ENCODE results near the gene HDAC4.

The HDAC4 gene

DNA sequence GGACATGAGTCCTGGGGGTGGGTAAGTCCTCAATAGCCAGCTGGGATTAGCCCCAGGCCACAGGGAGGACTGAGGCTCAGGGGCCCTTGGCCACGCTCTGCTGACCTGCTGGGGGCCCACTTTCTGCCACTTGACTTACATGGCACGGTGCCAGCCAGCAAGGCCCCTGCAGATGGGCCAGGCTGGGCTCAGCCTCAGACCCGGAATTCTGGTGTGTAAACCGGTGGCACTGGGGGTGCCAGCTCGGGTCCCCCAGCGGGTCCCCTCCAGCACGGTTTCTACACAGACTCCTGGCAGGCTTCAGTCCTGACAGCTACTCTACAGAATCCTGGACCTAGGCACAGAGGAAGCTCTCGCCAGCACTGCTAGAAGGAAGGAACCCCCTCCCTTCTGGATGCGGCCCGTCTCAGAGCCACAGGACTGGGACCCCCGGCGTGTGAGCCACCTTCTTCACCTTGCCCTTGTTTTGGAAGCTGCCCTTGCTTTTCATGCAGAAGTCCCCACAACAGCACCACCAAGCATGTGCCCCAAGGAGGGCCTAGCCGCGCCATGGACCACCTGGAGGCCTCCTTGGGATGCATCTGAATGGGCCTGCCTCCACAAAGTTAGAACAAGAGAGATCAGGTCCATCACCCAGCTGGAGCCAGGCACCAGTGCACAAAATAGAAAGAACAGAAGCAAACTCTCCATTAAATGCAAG is 8.0 kb downstream of the HDAC4 start:
- Histone ChIP-seq H3K4me2 (ENCODE audit: low read depth, low read length) (no peak overlapping the region), H3K27me3 (replicated peaks; ENCODE audit: insufficient read depth, low read length) (no peaks in the 10 kb centered on the region), H3K36me3 (replicated peaks; ENCODE audit: insufficient read depth, low read length) (no peaks in the 10 kb centered on the region), H2AFZ (ENCODE audit: low read length) (no peak overlapping the region), H3K9ac (ENCODE audit: low read length) (no peak overlapping the region), H3K9me2 (replicated peaks; ENCODE audit: insufficient read depth, low read length) (no peaks in the 10 kb centered on the region), H4K20me1 (ENCODE audit: insufficient read depth, low read length) (no peaks in the 10 kb centered on the region), H3K9me3 (replicated peaks; ENCODE audit: insufficient read depth, low read length) (no peaks in the 10 kb centered on the region), H3K4me3 (ENCODE audit: low read length) (no peak overlapping the region), H3K27ac (ENCODE audit: low read length) (no peak overlapping the region), H3K79me2 (ENCODE audit: low read length) (peaks cover 83% of the 10 kb centered on the region), H3F3A (ENCODE audit: insufficient read depth, low read length) (no peaks in the 10 kb centered on the region), H3K4me1 (ENCODE audit: low read length) (no peaks in the 10 kb centered on the region)
- DNase-seq = no peak
- TF ChIP-seq EZH2phosphoT487 (IDR thresholded peaks at IDR 0.05; ENCODE audit: low read length) (no peak), EZH2 (optimal IDR thresholded peaks at IDR 0.05; ENCODE audit: low read depth, low read length) (no peak), CTCF (IDR thresholded peaks at IDR 0.05; ENCODE audit: low read length) (no peak)

DNA sequence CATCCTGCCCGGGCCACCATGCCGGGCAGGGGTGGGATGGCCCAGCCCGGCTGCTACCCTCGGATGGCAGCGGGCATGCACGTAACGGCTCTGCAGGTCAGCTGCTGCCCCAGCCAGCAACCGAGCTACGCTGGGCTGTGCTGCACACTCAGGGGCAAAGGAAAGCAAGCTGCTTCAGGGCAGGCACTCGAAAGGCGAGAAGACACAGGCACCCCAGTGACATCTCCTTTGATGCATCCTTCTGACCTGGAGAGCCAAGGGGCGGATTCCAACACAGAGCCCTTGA is 8.8 kb downstream of the HDAC4 start:
- H3K9me3 ChIP-seq (replicated peaks; ENCODE audit: insufficient read depth, low read length) = no peaks in the 10 kb centered on the region
- H3K36me3 ChIP-seq (replicated peaks; ENCODE audit: insufficient read depth, low read length) = no peaks in the 10 kb centered on the region
- no peaks in the 10 kb centered on the region for H3F3A ChIP-seq (ENCODE audit: insufficient read depth, low read length)
- H4K20me1 ChIP-seq (ENCODE audit: insufficient read depth, low read length) = no peaks in the 10 kb centered on the region
- no peak overlapping the region for H3K9ac ChIP-seq (ENCODE audit: low read length)
- H3K27me3 ChIP-seq (replicated peaks; ENCODE audit: insufficient read depth, low read length) = no peaks in the 10 kb centered on the region
- no peaks in the 10 kb centered on the region for H3K4me1 ChIP-seq (ENCODE audit: low read length)
- H3K4me3 ChIP-seq (ENCODE audit: low read length) = no peak overlapping the region
- peaks cover 76% of the 10 kb centered on the region for H3K79me2 ChIP-seq (ENCODE audit: low read length)
- H3K27ac ChIP-seq (ENCODE audit: low read length) = no peak overlapping the region
- no peak for DNase-seq
- no peaks in the 10 kb centered on the region for H3K9me2 ChIP-seq (replicated peaks; ENCODE audit: insufficient read depth, low read length)
- H2AFZ ChIP-seq (ENCODE audit: low read length) = no peak overlapping the region
- no peak overlapping the region for H3K4me2 ChIP-seq (ENCODE audit: low read depth, low read length)
- TF ChIP-seq CTCF (IDR thresholded peaks at IDR 0.05; ENCODE audit: low read length) (no peak), EZH2phosphoT487 (IDR thresholded peaks at IDR 0.05; ENCODE audit: low read length) (no peak), EZH2 (optimal IDR thresholded peaks at IDR 0.05; ENCODE audit: low read depth, low read length) (no peak)

- no peak for DNase-seq
- Histone ChIP-seq H2AFZ (ENCODE audit: low read length) (no peak overlapping the region), H4K20me1 (ENCODE audit: insufficient read depth, low read length) (no peaks in the 10 kb centered on the region)
Measured at GRCh38 chr2:239391286-239392071, 9.3 kb downstream of the HDAC4 start.

More at GRCh38 chr2:239391286-239392071, 9.3 kb downstream of the HDAC4 start:
- no peak overlapping the region for H3K27ac ChIP-seq (ENCODE audit: low read length)
- no peaks in the 10 kb centered on the region for H3K36me3 ChIP-seq (replicated peaks; ENCODE audit: insufficient read depth, low read length)
- H3K9me2 ChIP-seq (replicated peaks; ENCODE audit: insufficient read depth, low read length) = no peaks in the 10 kb centered on the region
- H3K4me3 ChIP-seq (ENCODE audit: low read length) = no peak overlapping the region
- no peaks in the 10 kb centered on the region for H3K4me1 ChIP-seq (ENCODE audit: low read length)
- no peak for TF ChIP-seq CTCF (IDR thresholded peaks at IDR 0.05; ENCODE audit: low read length)
- no peak for TF ChIP-seq EZH2 (optimal IDR thresholded peaks at IDR 0.05; ENCODE audit: low read depth, low read length)
- no peak for TF ChIP-seq EZH2phosphoT487 (IDR thresholded peaks at IDR 0.05; ENCODE audit: low read length)
- no peak overlapping the region for H3K4me2 ChIP-seq (ENCODE audit: low read depth, low read length)
- H3K9ac ChIP-seq (ENCODE audit: low read length) = no peak overlapping the region
- H3K9me3 ChIP-seq (replicated peaks; ENCODE audit: insufficient read depth, low read length) = no peaks in the 10 kb centered on the region
- peaks cover 71% of the 10 kb centered on the region for H3K79me2 ChIP-seq (ENCODE audit: low read length)
- no peaks in the 10 kb centered on the region for H3F3A ChIP-seq (ENCODE audit: insufficient read depth, low read length)
- no peaks in the 10 kb centered on the region for H3K27me3 ChIP-seq (replicated peaks; ENCODE audit: insufficient read depth, low read length)
